Measurements from ENCODE around the gene CPED1.

Gene CPED1

DNA sequence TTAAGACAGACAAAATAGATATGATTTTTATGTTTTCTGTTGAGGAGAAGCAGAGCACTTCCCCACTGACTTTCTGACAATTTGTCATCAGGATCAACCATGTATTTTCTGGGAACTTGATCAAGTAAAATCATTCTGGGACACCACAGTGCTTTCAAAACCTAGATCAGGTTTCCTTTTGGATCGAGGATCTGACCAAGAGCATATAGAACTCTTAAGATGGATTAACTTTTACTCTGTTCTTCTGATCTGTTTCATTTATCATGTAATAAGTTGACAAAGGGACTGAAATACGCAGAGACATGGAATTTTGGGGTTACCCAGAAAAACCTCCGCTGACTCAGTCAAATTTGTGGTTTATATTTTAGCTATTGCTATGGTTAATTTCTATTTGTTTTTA is 204.3 kb downstream of the CPED1 start:
- no peaks in the 10 kb centered on the region for H3K4me1 ChIP-seq (ENCODE audit: insufficient read depth, low read length)

GRCh38 chr7:121195010-121195409 is 206.5 kb downstream of the CPED1 start:
- Histone ChIP-seq H3K9ac (ENCODE audit: low read depth, low read length) (no peak overlapping the region), H3K27ac (ENCODE audit: low read length) (no peak overlapping the region), H3K27me3 (ENCODE audit: insufficient read depth, low read length) (no peaks in the 10 kb centered on the region), H3K4me1 (ENCODE audit: insufficient read depth, low read length) (no peaks in the 10 kb centered on the region), H3K4me3 (ENCODE audit: low read length) (no peak overlapping the region), H3K36me3 (ENCODE audit: insufficient read depth, low read depth, low read length) (no peaks in the 10 kb centered on the region), H3K9me3 (ENCODE audit: insufficient read depth, low read depth, low read length) (no peaks in the 10 kb centered on the region)

More for the DNA sequence above, 204.3 kb downstream of the CPED1 start:
- H3K36me3 ChIP-seq (ENCODE audit: insufficient read depth, low read depth, low read length), result no peaks in the 10 kb centered on the region
- H3K9ac ChIP-seq (ENCODE audit: low read depth, low read length), result no peak overlapping the region
- no peak overlapping the region for H3K4me3 ChIP-seq (ENCODE audit: low read length)
- no peaks in the 10 kb centered on the region for H3K9me3 ChIP-seq (ENCODE audit: insufficient read depth, low read depth, low read length)
- no peaks in the 10 kb centered on the region for H3K27me3 ChIP-seq (ENCODE audit: insufficient read depth, low read length)
- H3K27ac ChIP-seq (ENCODE audit: low read length), result no peak overlapping the region

DNA sequence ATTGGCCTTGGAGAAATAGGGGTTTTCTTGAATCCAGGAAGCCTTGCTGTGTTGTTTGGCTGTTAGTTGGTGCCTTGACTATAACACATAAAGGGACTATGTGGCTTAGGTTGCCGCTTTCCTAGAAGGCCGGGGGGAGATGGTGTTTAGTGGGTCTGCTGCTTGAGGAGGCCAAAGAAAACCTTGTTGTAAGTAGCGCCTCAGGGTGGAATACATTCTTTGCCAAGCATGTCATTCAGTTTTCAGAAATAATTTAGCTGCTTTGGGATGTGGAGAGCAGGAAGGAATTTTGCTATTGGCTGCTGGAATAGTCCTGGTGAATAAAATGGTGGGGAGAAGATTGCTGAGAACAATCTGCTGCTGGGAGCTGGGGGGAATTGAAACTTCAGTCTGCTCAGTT is 207.4 kb downstream of the CPED1 start:
- Histone ChIP-seq H3K27me3 (ENCODE audit: insufficient read depth, low read length) (no peaks in the 10 kb centered on the region), H3K36me3 (ENCODE audit: insufficient read depth, low read depth, low read length) (no peaks in the 10 kb centered on the region), H3K9me3 (ENCODE audit: insufficient read depth, low read depth, low read length) (no peaks in the 10 kb centered on the region), H3K9ac (ENCODE audit: low read depth, low read length) (no peak overlapping the region), H3K4me1 (ENCODE audit: insufficient read depth, low read length) (no peaks in the 10 kb centered on the region), H3K27ac (ENCODE audit: low read length) (no peak overlapping the region), H3K4me3 (ENCODE audit: low read length) (no peak overlapping the region)

DNA sequence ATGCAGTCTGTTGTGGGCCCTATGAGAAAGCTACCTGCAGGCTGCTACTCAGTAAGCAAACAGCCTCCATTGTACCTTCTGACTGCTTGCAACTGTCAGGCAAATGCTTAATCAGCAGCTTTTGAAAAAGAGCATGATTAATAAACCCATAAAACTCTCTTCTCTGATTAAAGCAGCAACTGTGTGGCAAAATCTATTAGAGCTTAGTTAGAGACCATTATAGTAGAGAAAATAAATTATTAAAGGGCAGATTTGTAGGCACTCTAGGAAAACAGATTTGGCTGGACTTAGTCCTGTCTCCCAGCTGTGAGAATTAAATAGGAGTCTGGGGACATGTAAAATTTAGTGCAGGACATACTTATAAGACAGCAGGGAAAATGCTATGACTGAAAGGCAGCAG is 207.8 kb downstream of the CPED1 start:
- H3K27ac ChIP-seq (ENCODE audit: low read length), result no peak overlapping the region
- H3K36me3 ChIP-seq (ENCODE audit: insufficient read depth, low read depth, low read length), result no peaks in the 10 kb centered on the region
- H3K4me3 ChIP-seq (ENCODE audit: low read length), result no peak overlapping the region
- no peaks in the 10 kb centered on the region for H3K4me1 ChIP-seq (ENCODE audit: insufficient read depth, low read length)
- no peak overlapping the region for H3K9ac ChIP-seq (ENCODE audit: low read depth, low read length)
- H3K27me3 ChIP-seq (ENCODE audit: insufficient read depth, low read length), result no peaks in the 10 kb centered on the region
- H3K9me3 ChIP-seq (ENCODE audit: insufficient read depth, low read depth, low read length), result no peaks in the 10 kb centered on the region

- H3K36me3 ChIP-seq (ENCODE audit: insufficient read depth, low read depth, low read length), result no peaks in the 10 kb centered on the region
- H3K4me3 ChIP-seq (ENCODE audit: low read length), result no peak overlapping the region
- no peak overlapping the region for H3K27ac ChIP-seq (ENCODE audit: low read length)
- H3K9me3 ChIP-seq (ENCODE audit: insufficient read depth, low read depth, low read length), result no peaks in the 10 kb centered on the region
- H3K27me3 ChIP-seq (ENCODE audit: insufficient read depth, low read length), result no peaks in the 10 kb centered on the region
- H3K9ac ChIP-seq (ENCODE audit: low read depth, low read length), result no peak overlapping the region
- no peaks in the 10 kb centered on the region for H3K4me1 ChIP-seq (ENCODE audit: insufficient read depth, low read length)
Observed at GRCh38 chr7:121197455-121197854, 208.9 kb downstream of the CPED1 start.

DNA sequence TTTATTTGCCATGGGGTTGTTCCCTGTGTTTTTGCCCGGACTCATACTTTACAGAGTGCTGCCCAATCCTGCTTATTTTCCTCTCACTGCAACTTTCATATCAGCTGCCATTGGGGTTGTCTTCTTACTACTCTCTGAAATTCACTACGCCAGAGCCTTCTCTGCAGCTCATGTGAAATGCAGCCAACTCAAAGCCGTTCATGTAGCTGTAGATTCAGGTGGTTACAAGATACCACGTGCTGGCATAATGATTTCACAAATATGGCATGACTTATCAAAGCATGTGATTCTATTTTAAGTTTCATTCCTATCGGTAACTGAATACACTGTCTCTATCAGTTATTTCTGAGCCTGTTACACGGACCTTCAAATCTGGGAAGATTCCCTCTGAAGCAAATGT is 210.0 kb downstream of the CPED1 start:
- Histone ChIP-seq H3K9ac (ENCODE audit: low read depth, low read length) (no peak overlapping the region), H3K27me3 (ENCODE audit: insufficient read depth, low read length) (no peaks in the 10 kb centered on the region), H3K4me1 (ENCODE audit: insufficient read depth, low read length) (no peaks in the 10 kb centered on the region), H3K4me3 (ENCODE audit: low read length) (no peak overlapping the region), H3K36me3 (ENCODE audit: insufficient read depth, low read depth, low read length) (no peaks in the 10 kb centered on the region), H3K27ac (ENCODE audit: low read length) (no peak overlapping the region), H3K9me3 (ENCODE audit: insufficient read depth, low read depth, low read length) (no peaks in the 10 kb centered on the region)

DNA sequence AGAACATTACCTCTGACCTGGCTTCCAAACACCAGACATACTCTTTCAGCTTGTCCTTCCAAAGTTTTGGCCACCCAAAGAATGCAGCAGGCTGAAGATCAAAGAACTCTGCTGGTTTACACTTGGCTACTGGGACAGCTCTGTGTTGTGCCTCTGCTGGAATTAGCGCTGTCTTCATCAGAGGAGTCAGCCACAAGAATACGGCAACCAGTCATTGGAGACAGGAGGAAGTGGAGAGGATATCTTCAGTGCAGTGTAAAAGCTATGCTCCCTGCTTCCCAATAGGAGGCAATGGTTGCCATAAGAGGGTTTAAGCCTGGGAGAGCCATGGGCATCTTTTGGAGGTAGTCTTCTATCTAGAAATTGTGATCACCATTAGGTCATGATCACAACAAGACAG is 213.6 kb downstream of the CPED1 start:
- no peak overlapping the region for H3K9ac ChIP-seq (ENCODE audit: low read depth, low read length)
- no peaks in the 10 kb centered on the region for H3K27me3 ChIP-seq (ENCODE audit: insufficient read depth, low read length)
- no peaks in the 10 kb centered on the region for H3K9me3 ChIP-seq (ENCODE audit: insufficient read depth, low read depth, low read length)
- no peak overlapping the region for H3K4me3 ChIP-seq (ENCODE audit: low read length)
- H3K4me1 ChIP-seq (ENCODE audit: insufficient read depth, low read length), result peaks cover 7% of the 10 kb centered on the region; the same call in 1 of the 2 replicates
- no peak overlapping the region for H3K27ac ChIP-seq (ENCODE audit: low read length)
- H3K36me3 ChIP-seq (ENCODE audit: insufficient read depth, low read depth, low read length), result no peaks in the 10 kb centered on the region

DNA sequence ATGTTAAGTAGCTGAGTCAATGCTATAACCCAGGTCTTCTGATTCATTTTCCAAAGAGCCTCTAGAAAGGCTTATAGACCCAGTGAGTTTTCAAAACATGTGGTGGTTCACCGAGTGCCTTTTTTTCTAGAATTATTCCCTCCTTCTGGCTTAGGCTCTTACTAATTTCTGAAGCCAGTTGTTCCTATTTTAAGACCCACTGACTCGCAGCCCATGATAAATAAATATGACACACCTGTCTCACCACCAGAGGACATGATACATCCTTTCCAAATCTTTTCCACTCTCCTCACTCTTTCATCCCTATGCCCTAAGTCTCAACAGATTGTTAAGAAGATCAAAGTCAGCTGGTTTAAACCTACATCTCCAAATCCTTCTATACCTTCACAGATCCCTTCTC is 214.3 kb downstream of the CPED1 start:
- H3K4me3 ChIP-seq (ENCODE audit: low read length), result no peak overlapping the region
- H3K4me1 ChIP-seq (ENCODE audit: insufficient read depth, low read length), result peaks cover 7% of the 10 kb centered on the region; the same call in 1 of the 2 replicates
- no peaks in the 10 kb centered on the region for H3K36me3 ChIP-seq (ENCODE audit: insufficient read depth, low read depth, low read length)
- H3K27ac ChIP-seq (ENCODE audit: low read length), result no peak overlapping the region
- no peaks in the 10 kb centered on the region for H3K27me3 ChIP-seq (ENCODE audit: insufficient read depth, low read length)
- H3K9ac ChIP-seq (ENCODE audit: low read depth, low read length), result no peak overlapping the region
- H3K9me3 ChIP-seq (ENCODE audit: insufficient read depth, low read depth, low read length), result no peaks in the 10 kb centered on the region

GRCh38 chr7:121204537-121204936 is 216.0 kb downstream of the CPED1 start:
- H3K4me1 ChIP-seq (ENCODE audit: insufficient read depth, low read length), result peaks cover 7% of the 10 kb centered on the region; the same call in 1 of the 2 replicates
- H3K36me3 ChIP-seq (ENCODE audit: insufficient read depth, low read depth, low read length), result no peaks in the 10 kb centered on the region
- H3K9me3 ChIP-seq (ENCODE audit: insufficient read depth, low read depth, low read length), result no peaks in the 10 kb centered on the region
- no peaks in the 10 kb centered on the region for H3K27me3 ChIP-seq (ENCODE audit: insufficient read depth, low read length)
- H3K27ac ChIP-seq (ENCODE audit: low read length), result no peak overlapping the region
- H3K4me3 ChIP-seq (ENCODE audit: low read length), result no peak overlapping the region
- no peak overlapping the region for H3K9ac ChIP-seq (ENCODE audit: low read depth, low read length)

DNA sequence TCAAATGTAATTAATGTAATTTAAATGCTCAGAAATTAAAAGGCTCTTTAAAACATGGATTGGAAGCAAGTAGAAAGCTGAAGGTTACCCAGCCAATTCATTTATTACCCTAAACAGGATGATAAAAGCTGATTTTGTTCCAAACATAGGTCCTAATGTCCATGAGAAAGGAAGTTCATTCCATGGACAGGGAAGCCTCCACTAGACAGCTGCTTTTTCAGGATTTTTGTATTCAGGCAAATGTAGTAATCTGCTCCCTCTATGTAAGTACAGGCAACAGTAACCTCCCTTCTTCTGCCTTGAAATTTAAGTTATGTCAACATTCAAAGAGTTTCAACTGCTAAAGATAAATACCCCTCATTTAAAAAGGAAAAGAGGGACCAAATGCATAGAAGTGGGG is 217.3 kb downstream of the CPED1 start:
- peaks cover 7% of the 10 kb centered on the region; the same call in 1 of the 2 replicates for H3K4me1 ChIP-seq (ENCODE audit: insufficient read depth, low read length)
- H3K9me3 ChIP-seq (ENCODE audit: insufficient read depth, low read depth, low read length), result no peaks in the 10 kb centered on the region
- H3K36me3 ChIP-seq (ENCODE audit: insufficient read depth, low read depth, low read length), result no peaks in the 10 kb centered on the region
- 0 out of 2 replicates have a peak overlapping the region, but pooled peaks have one; percentile 31 for H3K4me3 ChIP-seq (ENCODE audit: low read length)
- no peak overlapping the region for H3K27ac ChIP-seq (ENCODE audit: low read length)
- H3K27me3 ChIP-seq (ENCODE audit: insufficient read depth, low read length), result no peaks in the 10 kb centered on the region
- no peak overlapping the region; the same call in 1 of the 2 replicates for H3K9ac ChIP-seq (ENCODE audit: low read depth, low read length)

DNA sequence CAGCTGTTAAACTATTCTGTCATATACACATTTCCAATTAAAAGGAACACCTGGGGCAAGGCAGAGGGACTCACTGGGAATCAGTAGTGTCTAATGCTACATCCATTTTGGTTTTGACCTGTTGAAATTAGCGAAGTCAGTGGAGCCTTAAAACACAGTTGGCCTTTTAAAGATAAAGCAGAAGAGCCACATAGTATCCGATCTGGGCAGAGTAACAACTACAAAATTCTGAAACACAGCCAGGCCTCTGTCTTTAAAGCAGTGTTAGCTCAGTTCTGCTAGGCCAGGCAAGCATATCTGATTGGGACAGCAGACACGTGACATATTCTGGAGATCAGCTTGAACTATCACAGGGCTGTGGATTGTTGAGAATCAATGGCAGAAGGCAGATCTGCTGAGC is 222.7 kb downstream of the CPED1 start:
- no peaks in the 10 kb centered on the region for H3K4me1 ChIP-seq (ENCODE audit: insufficient read depth, low read length)
- H3K36me3 ChIP-seq (ENCODE audit: insufficient read depth, low read depth, low read length), result no peaks in the 10 kb centered on the region
- H3K27ac ChIP-seq (ENCODE audit: low read length), result no peak overlapping the region
- H3K27me3 ChIP-seq (ENCODE audit: insufficient read depth, low read length), result no peaks in the 10 kb centered on the region
- H3K9me3 ChIP-seq (ENCODE audit: insufficient read depth, low read depth, low read length), result no peaks in the 10 kb centered on the region
- H3K4me3 ChIP-seq (ENCODE audit: low read length), result no peak overlapping the region
- no peak overlapping the region for H3K9ac ChIP-seq (ENCODE audit: low read depth, low read length)

GRCh38 chr7:121212036-121212435 is 223.5 kb downstream of the CPED1 start:
- no peaks in the 10 kb centered on the region for H3K27me3 ChIP-seq (ENCODE audit: insufficient read depth, low read length)
- no peaks in the 10 kb centered on the region for H3K36me3 ChIP-seq (ENCODE audit: insufficient read depth, low read depth, low read length)
- no peak overlapping the region for H3K4me3 ChIP-seq (ENCODE audit: low read length)
- H3K9ac ChIP-seq (ENCODE audit: low read depth, low read length), result no peak overlapping the region
- no peak overlapping the region for H3K27ac ChIP-seq (ENCODE audit: low read length)
- H3K9me3 ChIP-seq (ENCODE audit: insufficient read depth, low read depth, low read length), result no peaks in the 10 kb centered on the region
- H3K4me1 ChIP-seq (ENCODE audit: insufficient read depth, low read length), result no peaks in the 10 kb centered on the region

- H3K4me3 ChIP-seq (ENCODE audit: low read length), result no peak overlapping the region
- no peaks in the 10 kb centered on the region for H3K36me3 ChIP-seq (ENCODE audit: insufficient read depth, low read depth, low read length)
- H3K27ac ChIP-seq (ENCODE audit: low read length), result no peak overlapping the region
- no peaks in the 10 kb centered on the region for H3K9me3 ChIP-seq (ENCODE audit: insufficient read depth, low read depth, low read length)
- no peaks in the 10 kb centered on the region for H3K4me1 ChIP-seq (ENCODE audit: insufficient read depth, low read length)
- no peaks in the 10 kb centered on the region for H3K27me3 ChIP-seq (ENCODE audit: insufficient read depth, low read length)
- H3K9ac ChIP-seq (ENCODE audit: low read depth, low read length), result no peak overlapping the region
Observed at GRCh38 chr7:121214657-121215056, 226.1 kb downstream of the CPED1 start.
